ENCODE measurements around the gene ADCY3.

ADCY3 gene

GRCh38 chr2:24939353-24939752 lies 19.3 kb upstream of the ADCY3 start:
- DNase-seq (no peak), ATAC-seq (replicated peaks) (no peak)
- no peak overlapping the region for H3K4me3 Mint-ChIP-seq
- H3K4me1 Mint-ChIP-seq = no peaks in the 10 kb centered on the region
- no peaks in the 10 kb centered on the region for H3K27me3 Mint-ChIP-seq
- peaks cover 2 to 4% of the 10 kb centered on the region in 2 donors for H3K36me3 Mint-ChIP-seq
- no peaks in the 10 kb centered on the region for H3K9me3 Mint-ChIP-seq
- H3K27ac Mint-ChIP-seq = no peak overlapping the region

- Mint-ChIP-seq H3K36me3 (no peaks in the 10 kb centered on the region), H3K9me3 (no peaks in the 10 kb centered on the region), H3K4me3 (no peak overlapping the region), H3K4me1 (no peaks in the 10 kb centered on the region), H3K27me3 (no peaks in the 10 kb centered on the region), H3K27ac (no peak overlapping the region)
- DNase-seq (no peak), ATAC-seq (replicated peaks) (no peak)
Measured at GRCh38 chr2:24937236-24937635, 17.2 kb upstream of the ADCY3 start.

- Mint-ChIP-seq H3K4me1 (peaks cover 5 to 7% of the 10 kb centered on the region in 2 donors), H3K27ac (no peak overlapping the region), H3K36me3 (no peaks in the 10 kb centered on the region), H3K4me3 (no peak overlapping the region), H3K27me3 (no peaks in the 10 kb centered on the region), H3K9me3 (no peaks in the 10 kb centered on the region)
- no peak for DNase-seq
- no peak for ATAC-seq (replicated peaks)
Measured at GRCh38 chr2:24935145-24935544, 15.1 kb upstream of the ADCY3 start.

GRCh38 chr2:24932715-24933114 lies 12.7 kb upstream of the ADCY3 start:
- DNase-seq = no peak
- no peak overlapping the region for H3K27ac Mint-ChIP-seq
- no peak overlapping the region for H3K4me3 Mint-ChIP-seq
- ATAC-seq (replicated peaks) = no peak
- H3K36me3 Mint-ChIP-seq = no peaks in the 10 kb centered on the region
- H3K4me1 Mint-ChIP-seq = peaks cover 5 to 7% of the 10 kb centered on the region in 2 donors
- H3K27me3 Mint-ChIP-seq = no peaks in the 10 kb centered on the region
- H3K9me3 Mint-ChIP-seq = no peaks in the 10 kb centered on the region

GRCh38 chr2:24930768-24931167 lies 10.7 kb upstream of the ADCY3 start:
- Mint-ChIP-seq H3K9me3 (no peaks in the 10 kb centered on the region), H3K27me3 (no peaks in the 10 kb centered on the region), H3K4me3 (no peak overlapping the region), H3K27ac (no peak overlapping the region), H3K36me3 (no peaks in the 10 kb centered on the region), H3K4me1 (peaks cover 7 to 11% of the 10 kb centered on the region in 2 donors)
- ATAC-seq (replicated peaks) (peak; percentile 66 to 70), DNase-seq (no peak)

GRCh38 chr2:24929230-24929629 lies 9.2 kb upstream of the ADCY3 start:
- H3K4me3 Mint-ChIP-seq = no peak overlapping the region
- no peaks in the 10 kb centered on the region for H3K9me3 Mint-ChIP-seq
- H3K36me3 Mint-ChIP-seq = no peaks in the 10 kb centered on the region
- H3K27ac Mint-ChIP-seq = no peak overlapping the region
- peaks cover 7 to 11% of the 10 kb centered on the region in 2 donors for H3K4me1 Mint-ChIP-seq
- no peaks in the 10 kb centered on the region for H3K27me3 Mint-ChIP-seq
- ATAC-seq (replicated peaks) (no peak), DNase-seq (no peak)

- H3K4me1 Mint-ChIP-seq = peaks cover 7 to 11% of the 10 kb centered on the region in 2 donors
- no peaks in the 10 kb centered on the region for H3K36me3 Mint-ChIP-seq
- ATAC-seq (replicated peaks) = no peak
- H3K9me3 Mint-ChIP-seq = no peaks in the 10 kb centered on the region
- H3K27ac Mint-ChIP-seq = no peak overlapping the region
- no peak overlapping the region for H3K4me3 Mint-ChIP-seq
- DNase-seq = no peak
- no peaks in the 10 kb centered on the region for H3K27me3 Mint-ChIP-seq
Measured at GRCh38 chr2:24928036-24928435, 8.0 kb upstream of the ADCY3 start.

- no peaks in the 10 kb centered on the region for H3K27me3 Mint-ChIP-seq
- no peak overlapping the region for H3K27ac Mint-ChIP-seq
- no peaks in the 10 kb centered on the region for H3K36me3 Mint-ChIP-seq
- peaks cover 7 to 11% of the 10 kb centered on the region in 2 donors for H3K4me1 Mint-ChIP-seq
- DNase-seq = peak; percentile 32
- peak; percentile 69 to 71 for ATAC-seq (replicated peaks)
- peak overlapping the region; percentile 70 to 78 for H3K4me3 Mint-ChIP-seq
- H3K9me3 Mint-ChIP-seq = no peaks in the 10 kb centered on the region
Measured at GRCh38 chr2:24926602-24927252, 6.7 kb upstream of the ADCY3 start.

- H3K36me3 Mint-ChIP-seq = no peaks in the 10 kb centered on the region
- H3K27me3 Mint-ChIP-seq = no peaks in the 10 kb centered on the region
- peaks cover 7 to 11% of the 10 kb centered on the region in 2 donors for H3K4me1 Mint-ChIP-seq
- ATAC-seq (replicated peaks) (no peak), DNase-seq (no peak)
- H3K4me3 Mint-ChIP-seq = peak overlapping the region; percentile 70 to 78
- H3K27ac Mint-ChIP-seq = no peak overlapping the region
- no peaks in the 10 kb centered on the region for H3K9me3 Mint-ChIP-seq
Measured at GRCh38 chr2:24926220-24926601, 6.2 kb upstream of the ADCY3 start.

- Mint-ChIP-seq H3K36me3 (no peaks in the 10 kb centered on the region), H3K27me3 (no peaks in the 10 kb centered on the region), H3K4me3 (no peak overlapping the region), H3K4me1 (peaks cover 8 to 12% of the 10 kb centered on the region in 2 donors), H3K9me3 (no peaks in the 10 kb centered on the region), H3K27ac (no peak overlapping the region)
- no peak for ATAC-seq (replicated peaks)
- DNase-seq = no peak
Measured at GRCh38 chr2:24925815-24926214, 5.8 kb upstream of the ADCY3 start.

- H3K36me3 Mint-ChIP-seq = no peaks in the 10 kb centered on the region
- ATAC-seq (replicated peaks) (no peak), DNase-seq (no peak)
- no peaks in the 10 kb centered on the region for H3K9me3 Mint-ChIP-seq
- peaks cover 7 to 12% of the 10 kb centered on the region in 2 donors for H3K4me1 Mint-ChIP-seq
- H3K4me3 Mint-ChIP-seq = no peak overlapping the region
- H3K27ac Mint-ChIP-seq = no peak overlapping the region
- H3K27me3 Mint-ChIP-seq = no peaks in the 10 kb centered on the region
Measured at GRCh38 chr2:24924732-24925131, 4.7 kb upstream of the ADCY3 start.

- DNase-seq (no peak), ATAC-seq (replicated peaks) (no peak)
- Mint-ChIP-seq H3K36me3 (no peaks in the 10 kb centered on the region), H3K27me3 (no peaks in the 10 kb centered on the region), H3K27ac (no peak overlapping the region), H3K4me1 (peaks cover 9 to 13% of the 10 kb centered on the region in 2 donors), H3K4me3 (no peak overlapping the region), H3K9me3 (no peaks in the 10 kb centered on the region)
Measured at GRCh38 chr2:24924266-24924665, 4.2 kb upstream of the ADCY3 start.

GRCh38 chr2:24923106-24923505 lies 3.1 kb upstream of the ADCY3 start:
- Mint-ChIP-seq H3K27ac (no peak overlapping the region), H3K27me3 (no peaks in the 10 kb centered on the region), H3K36me3 (peaks cover 0 to 3% of the 10 kb centered on the region in 2 donors), H3K4me3 (no peak overlapping the region), H3K4me1 (peaks cover 18 to 22% of the 10 kb centered on the region in 2 donors), H3K9me3 (no peaks in the 10 kb centered on the region)
- ATAC-seq (replicated peaks) (no peak), DNase-seq (no peak)

- no peak for ATAC-seq (replicated peaks)
- Mint-ChIP-seq H3K4me1 (peaks cover 23 to 28% of the 10 kb centered on the region in 2 donors), H3K27me3 (no peaks in the 10 kb centered on the region), H3K36me3 (peaks cover 2 to 9% of the 10 kb centered on the region in 2 donors), H3K27ac (no peak overlapping the region), H3K4me3 (no peak overlapping the region), H3K9me3 (no peaks in the 10 kb centered on the region)
- DNase-seq = no peak
Measured at GRCh38 chr2:24922556-24922955, 2.5 kb upstream of the ADCY3 start.

GRCh38 chr2:24920809-24921441 lies 888 bp upstream of the ADCY3 start:
- Mint-ChIP-seq H3K4me3 (peak overlapping the region; percentile 77), H3K27ac (no peak overlapping the region), H3K27me3 (no peaks in the 10 kb centered on the region), H3K36me3 (peaks cover 2 to 9% of the 10 kb centered on the region in 2 donors), H3K4me1 (peaks cover 25 to 31% of the 10 kb centered on the region in 2 donors), H3K9me3 (no peaks in the 10 kb centered on the region)
- no peak for ATAC-seq (replicated peaks)
- no peak for DNase-seq
